ENCODE measurements around the gene TACC2. TPM values are rescaled to one million over a fixed set of nuclear protein-coding genes. Genes with fewer than 3 reads are reported as not detected.

The TACC2 gene
- total RNA-seq, 1 donor from 2014 or later: 22.0 TPM

DNA sequence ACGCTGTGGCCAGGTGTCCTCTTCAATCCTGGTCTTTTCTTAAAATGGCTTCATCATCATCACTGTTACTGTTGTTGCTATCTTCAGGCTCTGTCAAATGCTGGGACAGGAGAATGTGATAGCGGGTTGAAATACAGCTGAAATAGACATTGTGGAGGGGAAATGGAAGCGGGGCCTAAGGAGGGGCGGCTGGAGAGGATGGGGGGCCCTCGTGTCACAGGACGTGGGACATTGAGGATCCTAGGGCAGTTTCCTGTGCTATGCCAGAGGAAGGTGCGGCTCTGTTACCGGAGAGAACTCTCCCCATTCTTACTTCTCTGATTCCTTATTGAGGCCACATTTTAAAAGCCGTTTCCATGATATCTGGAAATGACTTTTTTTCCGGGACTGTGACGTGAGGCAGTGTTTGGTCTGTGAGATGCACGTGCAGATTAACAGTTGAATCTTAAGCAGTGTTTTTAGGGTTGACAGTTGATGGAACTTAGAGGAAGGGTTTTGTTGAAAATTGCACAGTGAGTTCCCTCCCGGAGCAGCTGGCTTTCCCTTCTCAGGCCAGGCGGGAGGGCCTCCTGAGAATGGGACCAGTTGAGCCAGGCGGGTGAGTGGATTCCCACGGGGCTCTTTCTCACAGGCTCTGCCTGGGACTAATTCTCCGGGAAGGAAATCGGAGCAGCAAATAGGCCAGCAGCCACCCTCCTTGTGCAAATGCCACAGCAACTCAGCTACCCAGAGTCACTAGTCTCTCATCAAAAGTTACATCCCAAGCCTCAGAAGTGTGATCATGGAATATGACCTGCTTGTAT lies 125.2 kb downstream of the TACC2 start:
- H2AFZ ChIP-seq (ENCODE audit: low read depth, low read length): peak overlapping the region; percentile 63
- H3K27ac Mint-ChIP-seq (ENCODE audit: unreplicated experiment): peak overlapping the region; percentile 86
- peaks cover 34% of the 10 kb centered on the region for H3K4me1 ChIP-seq (ENCODE audit: insufficient read depth, low read length)
- H3K9ac ChIP-seq (ENCODE audit: low read length): peak overlapping the region; percentile 96
- H3K9me3 ChIP-seq (ENCODE audit: insufficient read depth, low read depth, low read length): no peaks in the 10 kb centered on the region
- no peaks in the 10 kb centered on the region for H3K36me3 ChIP-seq (ENCODE audit: insufficient read depth, low read length)
- peak overlapping the region; percentile 85 for H3K4me3 Mint-ChIP-seq (ENCODE audit: unreplicated experiment)
- peaks cover 2% of the 10 kb centered on the region for H3K36me3 Mint-ChIP-seq (ENCODE audit: low read depth, unreplicated experiment)
- H3K27ac ChIP-seq (ENCODE audit: low read depth, low read length): peak overlapping the region; percentile 96
- FAIRE-seq (no peak), DNase-seq (ENCODE audit: low read depth) (no peak)
- peaks cover 47% of the 10 kb centered on the region for H4K20me1 ChIP-seq (ENCODE audit: insufficient read depth, low read length)
- TF ChIP-seq CTCF (IDR thresholded peaks at IDR 0.05; ENCODE audit: insufficient read depth, low read depth, low read length) (no peak), EZH2 (IDR thresholded peaks at IDR 0.05; ENCODE audit: insufficient read depth, low read length) (no peak)
- H3K4me1 Mint-ChIP-seq (ENCODE audit: low read depth, unreplicated experiment): peaks cover 43% of the 10 kb centered on the region
- peaks cover 2% of the 10 kb centered on the region for H3K27me3 Mint-ChIP-seq (ENCODE audit: low read depth, unreplicated experiment)
- no peaks in the 10 kb centered on the region for H3K27me3 ChIP-seq (ENCODE audit: insufficient read depth, low read length)
- peaks cover 61% of the 10 kb centered on the region for H3K79me2 ChIP-seq (ENCODE audit: insufficient read depth, low read length)
- H3K4me2 ChIP-seq (ENCODE audit: low read length): peak overlapping the region; percentile 87
- peak overlapping the region; percentile 74 for H3K4me3 ChIP-seq (ENCODE audit: insufficient read depth, low read depth, low read length)
- H3K9me3 Mint-ChIP-seq (ENCODE audit: unreplicated experiment): no peaks in the 10 kb centered on the region

DNA sequence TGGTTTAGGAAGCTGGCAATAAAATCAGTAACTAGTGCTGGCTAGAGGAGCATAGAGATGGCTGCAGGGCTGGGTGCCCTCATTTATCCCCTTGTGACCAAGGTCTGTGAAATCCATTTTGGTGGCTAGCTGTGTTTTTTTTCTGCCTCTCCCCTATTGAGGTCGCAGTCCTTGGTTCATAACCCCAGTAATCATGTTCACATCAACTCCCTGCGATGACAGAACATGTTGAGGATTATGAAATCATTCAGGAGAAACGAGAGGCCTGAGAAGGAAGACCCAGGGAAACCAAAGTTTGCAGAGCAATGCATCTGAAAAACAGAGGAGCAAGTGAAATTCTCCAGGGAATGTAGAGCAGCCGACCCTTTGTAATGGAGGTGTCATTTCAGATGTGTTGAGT lies 126.9 kb downstream of the TACC2 start:
- Mint-ChIP-seq H3K9me3 (ENCODE audit: unreplicated experiment) (no peaks in the 10 kb centered on the region), H3K27me3 (ENCODE audit: low read depth, unreplicated experiment) (peaks cover 1% of the 10 kb centered on the region), H3K4me3 (ENCODE audit: unreplicated experiment) (no peak overlapping the region), H3K36me3 (ENCODE audit: low read depth, unreplicated experiment) (peaks cover 4% of the 10 kb centered on the region), H3K27ac (ENCODE audit: unreplicated experiment) (peak overlapping the region; percentile 67), H3K4me1 (ENCODE audit: low read depth, unreplicated experiment) (peaks cover 43% of the 10 kb centered on the region)
- H3K9ac ChIP-seq (ENCODE audit: low read length): no peak overlapping the region
- H3K27ac ChIP-seq (ENCODE audit: low read depth, low read length): no peak overlapping the region
- peaks cover 34% of the 10 kb centered on the region for H3K4me1 ChIP-seq (ENCODE audit: insufficient read depth, low read length)
- peaks cover 78% of the 10 kb centered on the region for H3K79me2 ChIP-seq (ENCODE audit: insufficient read depth, low read length)
- H3K4me2 ChIP-seq (ENCODE audit: low read length): peak overlapping the region; percentile 87
- no peaks in the 10 kb centered on the region for H3K36me3 ChIP-seq (ENCODE audit: insufficient read depth, low read length)
- H3K27me3 ChIP-seq (ENCODE audit: insufficient read depth, low read length): no peaks in the 10 kb centered on the region
- no peak for FAIRE-seq
- H2AFZ ChIP-seq (ENCODE audit: low read depth, low read length): no peak overlapping the region
- DNase-seq (ENCODE audit: low read depth): no peak
- peaks cover 64% of the 10 kb centered on the region for H4K20me1 ChIP-seq (ENCODE audit: insufficient read depth, low read length)
- TF ChIP-seq EZH2 (IDR thresholded peaks at IDR 0.05; ENCODE audit: insufficient read depth, low read length) (no peak), CTCF (IDR thresholded peaks at IDR 0.05; ENCODE audit: insufficient read depth, low read depth, low read length) (no peak)
- no peak overlapping the region for H3K4me3 ChIP-seq (ENCODE audit: insufficient read depth, low read depth, low read length)
- no peaks in the 10 kb centered on the region for H3K9me3 ChIP-seq (ENCODE audit: insufficient read depth, low read depth, low read length)

GRCh38 chr10:122116331-122116730 lies 127.4 kb downstream of the TACC2 start:
- Histone ChIP-seq H3K9me3 (ENCODE audit: insufficient read depth, low read depth, low read length) (no peaks in the 10 kb centered on the region), H3K27ac (ENCODE audit: low read depth, low read length) (no peak overlapping the region), H3K79me2 (ENCODE audit: insufficient read depth, low read length) (peaks cover 82% of the 10 kb centered on the region), H4K20me1 (ENCODE audit: insufficient read depth, low read length) (peaks cover 68% of the 10 kb centered on the region), H2AFZ (ENCODE audit: low read depth, low read length) (no peak overlapping the region), H3K4me2 (ENCODE audit: low read length) (peak overlapping the region; percentile 87), H3K4me3 (ENCODE audit: insufficient read depth, low read depth, low read length) (no peak overlapping the region), H3K27me3 (ENCODE audit: insufficient read depth, low read length) (no peaks in the 10 kb centered on the region), H3K4me1 (ENCODE audit: insufficient read depth, low read length) (peaks cover 34% of the 10 kb centered on the region), H3K9ac (ENCODE audit: low read length) (peak overlapping the region; percentile 29), H3K36me3 (ENCODE audit: insufficient read depth, low read length) (no peaks in the 10 kb centered on the region)
- Mint-ChIP-seq H3K9me3 (ENCODE audit: unreplicated experiment) (no peaks in the 10 kb centered on the region), H3K4me1 (ENCODE audit: low read depth, unreplicated experiment) (peaks cover 41% of the 10 kb centered on the region), H3K36me3 (ENCODE audit: low read depth, unreplicated experiment) (peaks cover 4% of the 10 kb centered on the region), H3K4me3 (ENCODE audit: unreplicated experiment) (no peak overlapping the region), H3K27me3 (ENCODE audit: low read depth, unreplicated experiment) (no peaks in the 10 kb centered on the region), H3K27ac (ENCODE audit: unreplicated experiment) (no peak overlapping the region)
- no peak for TF ChIP-seq EZH2 (IDR thresholded peaks at IDR 0.05; ENCODE audit: insufficient read depth, low read length)
- FAIRE-seq (no peak), DNase-seq (ENCODE audit: low read depth) (peak; percentile 71)

All from astrocyte (in vitro differentiated cells and primary cell).